Tibial nerve (tissue), 3 donors: ENCODE data around the gene HYDIN.
"Not testable (repeated sequence)": the region's sequence is repeated elsewhere in the genome, so short reads cannot be mapped to it uniquely, and the experiment has no call there.

Experiments used
- CTCF ChIP-seq, 5 experiments: fragments of 200-600 bp in 3 of 5; fragments of 450-650 bp in 2 of 5; sonication (generic) in 3 of 5; IDR thresholded peaks; one replicate each; pipeline ENCODE4 v1.5.1; 2016 to 2019; ENCODE audit warnings: antibody characterized with exemption in 5 of 5, mild to moderate bottlenecking in 3 of 5, moderate library complexity in 2 of 5
- POLR2A ChIP-seq, 2 donors: fragments of 450-650 bp; IDR thresholded peaks; one replicate each; pipeline ENCODE4 v1.6.1; 2017; ENCODE audit warnings: antibody characterized with exemption in 2 of 2, mild to moderate bottlenecking in 2 of 2, moderate library complexity in 2 of 2

DNA sequence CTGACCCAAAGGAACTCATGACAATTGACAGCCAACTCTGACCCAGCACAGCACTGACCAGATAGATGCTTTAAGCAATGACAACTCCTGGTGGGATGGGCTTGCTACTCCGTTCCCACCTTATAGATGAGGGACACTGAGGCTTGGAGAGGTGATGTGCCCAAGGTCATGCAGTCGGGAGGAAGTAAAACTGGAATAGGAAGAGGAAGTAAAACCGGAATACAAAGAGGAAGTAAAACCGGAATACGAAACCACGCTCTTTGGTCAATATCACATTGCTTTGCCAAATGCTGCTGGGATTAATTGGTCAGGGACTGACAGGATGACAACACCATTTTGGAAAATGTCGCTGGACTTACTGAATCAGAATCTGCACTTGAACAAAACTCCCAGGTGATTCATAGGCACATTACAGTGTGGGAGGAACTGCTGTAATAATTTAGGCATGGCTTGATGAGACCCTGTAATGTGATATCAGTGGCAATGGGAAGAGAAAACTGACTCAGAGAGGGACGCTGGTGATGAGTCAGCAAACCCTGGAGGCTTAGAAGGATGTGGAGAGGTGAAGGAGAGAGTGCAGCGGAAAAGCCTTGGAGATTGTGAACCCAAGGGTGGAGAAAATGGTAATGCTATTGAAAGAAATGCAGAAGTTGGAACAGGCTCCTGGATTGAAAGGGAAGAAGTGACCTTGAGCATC, 243.4 kb downstream of the HYDIN start:
- not testable (repeated sequence) for TF ChIP-seq CTCF, POLR2A (IDR thresholded peaks at IDR 0.05)
